Stimulated activated CD8-positive, alpha-beta memory T cell treated with anti-CD3 and anti-CD28 coated beads, Interleukin-7, amount 100 ng/mL, for 1 hour (primary cell): ENCODE data around the gene PTRH1.

Experiments used
- DNase-seq, 2 donors: peaks; one replicate each; pipeline ENCODE4 v3.0.0-alpha.2; 2020; ENCODE audit warnings: low read depth in 2 of 2

The PTRH1 gene

GRCh38 chr9:127697575-127697974 is 17.9 kb downstream of the PTRH1 start:
- DNase-seq: no peak

GRCh38 chr9:127694890-127695720 is 20.4 kb downstream of the PTRH1 start:
- DNase-seq: no peak

- DNase-seq: no peak
These were observed 21.8 kb downstream of the PTRH1 start for GRCh38 chr9:127693697-127694096.

- no peak for DNase-seq
These were observed 22.3 kb downstream of the PTRH1 start for GRCh38 chr9:127693143-127693542.

- no peak for DNase-seq
These were observed 23.4 kb downstream of the PTRH1 start for GRCh38 chr9:127692071-127692470.

GRCh38 chr9:127690735-127691134 is 24.7 kb downstream of the PTRH1 start:
- DNase-seq: no peak

DNA sequence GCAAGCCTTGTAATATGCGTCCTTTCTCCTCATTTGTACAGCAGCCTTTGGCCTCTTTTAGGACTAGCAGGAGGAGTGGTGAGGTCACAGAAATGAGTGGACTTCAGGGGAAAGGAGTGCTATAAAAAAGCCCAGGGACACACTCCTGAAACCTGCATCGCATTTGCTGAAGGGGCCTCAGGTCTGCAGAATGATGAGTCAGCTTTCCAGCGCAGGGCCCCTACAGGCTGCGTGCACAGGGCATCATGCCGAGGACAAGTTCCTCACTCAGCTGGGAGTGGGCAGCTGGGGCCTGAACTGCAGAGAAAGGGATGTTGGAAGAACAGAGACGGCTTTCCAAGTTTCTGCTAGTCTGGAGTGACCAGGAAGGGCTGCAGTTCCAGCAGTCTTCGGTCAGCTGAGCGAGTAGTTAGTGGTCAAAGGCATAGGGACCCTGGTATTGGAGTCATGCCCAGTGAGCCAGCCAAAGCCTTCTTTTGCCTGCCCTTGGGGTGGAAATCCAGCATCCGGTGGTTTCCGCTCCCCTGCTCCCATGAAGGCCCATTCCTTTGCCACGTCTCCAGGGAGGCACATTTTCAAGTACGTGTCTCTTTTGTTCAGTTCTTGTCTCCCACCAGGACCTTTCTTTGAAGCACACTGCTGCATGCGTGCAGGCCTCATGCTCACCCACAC is 26.0 kb downstream of the PTRH1 start:
- no peak for DNase-seq

GRCh38 chr9:127686461-127687393 is 28.7 kb downstream of the PTRH1 start:
- DNase-seq: no peak

- DNase-seq: no peak
These were observed 30.9 kb downstream of the PTRH1 start for GRCh38 chr9:127684576-127684975.

- no peak for DNase-seq
These were observed 31.7 kb downstream of the PTRH1 start for GRCh38 chr9:127683723-127684122.

- DNase-seq: no peak
These were observed 32.9 kb downstream of the PTRH1 start for GRCh38 chr9:127682351-127683136.

DNA sequence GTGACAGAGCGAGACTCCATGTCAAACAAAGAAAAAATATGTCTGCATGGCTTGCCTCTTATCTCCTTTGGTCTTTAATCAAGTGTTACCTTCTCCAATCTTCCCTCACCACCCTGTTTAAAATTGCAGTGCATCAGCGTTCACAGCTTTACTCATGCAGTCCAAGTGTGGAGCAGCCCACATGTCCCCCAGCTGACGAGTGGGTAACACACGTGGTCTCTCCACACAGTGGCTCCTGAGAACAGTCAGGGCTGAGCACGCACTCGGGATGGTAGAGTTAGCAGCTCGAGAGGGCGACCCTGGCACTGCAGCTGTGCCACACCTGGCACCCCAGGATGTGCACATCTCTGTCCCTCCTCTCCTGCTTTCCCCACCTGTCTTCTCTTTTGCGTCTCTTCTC is 34.6 kb downstream of the PTRH1 start:
- DNase-seq: no peak

GRCh38 chr9:127680226-127680625 is 35.2 kb downstream of the PTRH1 start:
- no peak for DNase-seq

GRCh38 chr9:127679506-127679905 is 36.0 kb downstream of the PTRH1 start:
- no peak for DNase-seq

- DNase-seq: no peak
These were observed 38.8 kb downstream of the PTRH1 start for GRCh38 chr9:127676638-127677037.

- no peak for DNase-seq
These were observed 42.2 kb downstream of the PTRH1 start for GRCh38 chr9:127673234-127673633.

DNA sequence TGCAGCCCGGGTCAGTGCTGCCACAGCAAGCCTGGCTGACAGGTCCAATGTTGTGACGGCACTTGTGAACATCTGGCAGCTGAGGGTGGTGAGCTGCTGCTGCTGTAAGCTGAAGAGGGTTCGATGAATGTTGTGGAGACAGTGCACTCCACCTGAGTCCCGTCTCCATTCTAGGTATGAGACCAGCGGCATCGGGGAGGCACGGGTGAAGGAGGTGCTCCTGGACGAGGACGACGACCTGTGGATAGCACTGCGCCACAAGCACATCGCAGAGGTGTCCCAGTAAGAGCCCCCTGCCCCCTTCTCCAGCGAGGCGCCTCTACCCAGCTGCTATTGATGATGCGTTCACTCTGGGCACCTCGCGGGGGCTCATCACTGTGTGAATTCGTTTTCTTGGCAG is 47.6 kb downstream of the PTRH1 start:
- no peak for DNase-seq

GRCh38 chr9:127667127-127667844 is 48.2 kb downstream of the PTRH1 start:
- DNase-seq: no peak

DNA sequence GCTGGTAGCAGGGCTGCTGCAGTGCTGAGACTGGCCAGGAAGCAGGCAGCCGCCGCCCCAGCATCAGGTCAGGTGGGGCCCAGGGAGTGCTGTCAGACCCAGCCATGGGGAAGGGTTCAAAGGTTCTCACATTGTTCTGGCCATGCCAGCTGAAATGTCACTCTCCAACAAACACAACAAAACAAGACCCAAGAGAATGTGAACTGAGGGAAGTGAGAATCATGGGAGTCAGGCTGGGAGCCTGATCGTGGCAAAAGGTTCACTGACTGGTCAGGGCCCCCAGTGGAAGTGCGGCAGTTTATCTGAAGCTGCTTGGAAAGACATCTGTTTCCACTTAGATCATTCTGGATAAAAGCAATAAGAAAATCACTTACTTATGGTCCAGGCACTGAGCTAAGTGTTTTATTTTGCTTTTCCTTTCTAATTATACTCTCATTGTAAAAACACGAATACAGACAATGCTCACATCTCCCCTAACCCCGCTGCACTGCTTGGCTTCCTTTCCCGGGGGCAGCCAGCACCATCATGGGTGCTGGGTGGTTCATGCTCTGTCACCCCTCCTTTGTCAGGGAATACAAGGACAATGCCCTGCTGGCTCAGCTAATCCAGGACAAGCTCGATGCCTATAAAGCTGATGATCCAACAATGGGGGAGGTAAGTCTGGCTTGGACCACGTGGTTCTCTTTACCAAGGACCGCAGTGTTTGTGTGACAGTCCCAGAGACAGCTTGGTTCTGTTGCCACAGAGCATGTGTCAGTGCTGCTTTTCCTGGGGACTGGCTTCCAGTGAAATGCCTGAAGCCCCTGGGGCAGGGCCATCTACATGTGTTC is 50.6 kb downstream of the PTRH1 start:
- no peak for DNase-seq

GRCh38 chr9:127664324-127664677 is 51.2 kb downstream of the PTRH1 start:
- no peak for DNase-seq
